HG02798 (cell line): ENCODE results near the gene GDNF.
"Not testable (repeated sequence)": the region's sequence is repeated elsewhere in the genome, so short reads cannot be mapped to it uniquely, and the experiment has no call there.

ENCODE experiments used
- ATAC-seq: cut with Tn5 transposase; IDR thresholded peaks from one replicate; pipeline ENCODE4 v1.9.1; 2021; ENCODE audit warnings: mild to moderate bottlenecking; ENCODE audit not compliant: unreplicated experiment, poor library complexity

The GDNF gene

GRCh38 chr5:37789991-37790390, 49.9 kb downstream of the GDNF start:
- ATAC-seq, result no peak

- no peak for ATAC-seq
Observed at GRCh38 chr5:37787742-37788141, 52.1 kb downstream of the GDNF start.

- no peak for ATAC-seq
Observed at GRCh38 chr5:37786862-37787519, 52.9 kb downstream of the GDNF start.

GRCh38 chr5:37786416-37786815, 53.4 kb downstream of the GDNF start:
- no peak for ATAC-seq

GRCh38 chr5:37781409-37781808, 58.4 kb downstream of the GDNF start:
- not testable (repeated sequence) for ATAC-seq

GRCh38 chr5:37777432-37778130, 62.3 kb downstream of the GDNF start:
- ATAC-seq, result no peak

GRCh38 chr5:37776826-37777225, 63.0 kb downstream of the GDNF start:
- no peak for ATAC-seq

GRCh38 chr5:37774912-37775483, 64.8 kb downstream of the GDNF start:
- no peak for ATAC-seq

- no peak for ATAC-seq
Observed at GRCh38 chr5:37773809-37774208, 66.0 kb downstream of the GDNF start.

- no peak for ATAC-seq
Observed at GRCh38 chr5:37772255-37772654, 67.6 kb downstream of the GDNF start.

GRCh38 chr5:37771731-37772130, 68.1 kb downstream of the GDNF start:
- no peak for ATAC-seq

GRCh38 chr5:37771203-37771611, 68.6 kb downstream of the GDNF start:
- ATAC-seq, result no peak

GRCh38 chr5:37770786-37771185, 69.1 kb downstream of the GDNF start:
- no peak for ATAC-seq

GRCh38 chr5:37769840-37770239, 70.0 kb downstream of the GDNF start:
- no peak for ATAC-seq

GRCh38 chr5:37769108-37769507, 70.7 kb downstream of the GDNF start:
- ATAC-seq, result no peak

- ATAC-seq, result no peak
Observed at GRCh38 chr5:37768371-37768770, 71.5 kb downstream of the GDNF start.

- no peak for ATAC-seq
Observed at GRCh38 chr5:37767961-37768360, 71.9 kb downstream of the GDNF start.

- ATAC-seq, result no peak
Observed at GRCh38 chr5:37767251-37767650, 72.6 kb downstream of the GDNF start.
